Raji (cell line): Measurements from ENCODE around the gene PSMG4.

ENCODE experiments used
- POLR2A ChIP-seq: IDR thresholded peaks from 2 replicates; pipeline ENCODE4 v1.6.1; 2011; ENCODE audit warnings: low read depth, low read length, control low read depth; ENCODE audit not compliant: insufficient read depth

The PSMG4 gene

GRCh38 chr6:3227363-3228045 is 31.2 kb upstream of the PSMG4 start, which contains the start of gene TUBB2B:
Gene TUBB2B (minus strand): TSS chr6:3227653. CDS start chr6:3227543, 110 bp downstream.
- TF ChIP-seq POLR2A = no peak

DNA sequence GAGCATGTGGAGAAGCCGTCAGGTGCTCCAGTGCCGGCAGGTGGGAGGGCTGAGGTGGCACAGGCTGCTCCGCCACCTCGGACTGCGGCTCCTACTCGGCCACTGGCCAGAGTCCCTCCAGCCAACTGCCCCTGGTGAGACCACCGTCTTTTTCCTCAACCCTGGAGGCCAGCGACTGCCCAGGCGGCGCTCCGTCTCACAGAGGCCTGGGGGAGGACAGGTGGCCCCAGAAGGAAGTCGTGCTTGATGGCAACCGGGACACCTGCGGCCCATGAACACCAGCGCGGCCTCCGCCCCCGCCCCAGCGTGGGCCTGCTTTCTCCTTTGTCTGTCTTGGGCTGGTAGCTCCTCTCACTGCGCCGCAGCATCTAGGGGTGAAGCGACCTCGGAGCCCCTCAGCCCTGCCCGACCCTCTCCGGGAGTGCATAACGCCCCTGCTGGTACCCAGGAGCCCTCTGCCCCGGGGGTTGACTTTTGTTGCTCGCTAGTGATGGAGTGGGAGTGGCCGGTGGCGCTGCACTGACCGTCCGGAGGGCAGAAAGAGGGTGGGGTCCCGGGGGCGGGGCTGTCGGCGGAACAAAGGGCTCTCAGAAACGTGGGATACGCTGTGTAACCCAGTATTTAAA is 30.6 kb upstream of the PSMG4 start:
- no peak for TF ChIP-seq POLR2A

GRCh38 chr6:3228771-3229565 is 29.8 kb upstream of the PSMG4 start:
- no peak for TF ChIP-seq POLR2A

DNA sequence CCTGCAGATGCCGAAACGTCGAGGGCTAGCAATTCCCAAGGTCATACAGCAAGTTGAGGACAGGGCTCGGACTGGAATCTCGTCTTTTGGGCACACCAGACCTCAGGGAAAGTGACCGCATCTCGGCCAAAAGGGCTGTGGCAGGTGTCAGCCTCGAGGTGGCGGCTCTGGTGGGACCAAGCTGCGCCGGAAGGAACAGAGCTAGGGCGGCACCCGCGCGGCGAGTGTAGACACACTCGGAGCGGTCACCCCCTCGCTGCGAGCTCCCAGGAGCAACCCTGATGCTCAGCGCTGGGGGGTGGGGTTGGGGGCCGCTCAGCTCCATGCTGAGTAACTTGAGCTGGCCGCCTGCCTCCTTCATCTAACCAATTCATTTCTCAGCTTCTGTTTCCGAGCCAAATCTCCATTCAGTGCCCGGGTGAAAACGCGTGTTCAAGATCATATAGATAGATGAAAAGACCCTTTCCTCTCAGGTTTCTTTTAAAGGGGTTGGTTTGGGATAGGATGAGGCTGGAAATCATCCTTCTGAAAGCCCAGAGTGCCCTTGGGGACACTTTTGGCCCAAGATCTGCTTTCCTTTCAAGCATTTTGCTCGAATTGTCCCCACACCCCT is 29.1 kb upstream of the PSMG4 start:
- TF ChIP-seq POLR2A = no peak

- TF ChIP-seq POLR2A = no peak
Observed at GRCh38 chr6:3230256-3230882, 28.4 kb upstream of the PSMG4 start.

- no peak for TF ChIP-seq POLR2A
Observed at GRCh38 chr6:3230900-3231246, 27.9 kb upstream of the PSMG4 start.

DNA sequence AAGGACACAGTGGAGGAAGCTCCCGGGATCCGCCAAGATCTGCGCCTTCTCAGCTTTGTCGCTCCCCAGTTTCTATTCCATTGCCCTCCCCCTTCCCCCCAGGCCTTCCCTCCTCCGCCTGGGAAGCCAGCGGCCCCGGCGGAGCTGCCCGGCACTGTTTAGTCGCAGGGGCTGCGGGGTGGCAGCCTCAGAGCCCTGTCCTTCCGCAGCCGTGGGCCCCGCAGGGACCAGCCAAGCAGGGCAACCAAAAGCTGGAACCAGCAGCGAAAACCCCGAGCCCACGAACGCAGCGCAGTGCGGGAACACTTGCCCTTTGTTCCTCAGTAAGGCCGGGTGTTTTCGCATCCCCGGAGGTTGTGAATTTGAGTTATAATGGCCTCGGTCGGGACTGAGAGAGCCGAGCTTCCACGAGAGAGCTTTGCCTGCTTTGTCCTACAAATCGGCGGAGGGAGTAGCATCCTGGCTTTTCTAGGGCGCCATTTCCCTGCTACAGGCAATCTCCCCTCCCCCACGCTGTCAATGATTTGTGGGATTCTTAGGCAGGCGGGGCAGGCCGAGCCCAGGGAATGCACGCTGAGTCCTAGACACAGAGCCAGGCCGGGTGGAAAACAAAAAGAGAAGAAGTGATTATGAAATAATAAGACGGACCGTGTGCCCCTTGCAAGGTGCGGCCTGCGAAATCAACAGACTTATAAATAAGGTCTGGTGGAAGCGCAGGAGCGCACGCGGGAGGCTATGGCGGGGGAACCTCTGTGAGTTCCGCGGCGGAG is 27.3 kb upstream of the PSMG4 start:
- TF ChIP-seq POLR2A = no peak

GRCh38 chr6:3232017-3232945 is 26.5 kb upstream of the PSMG4 start:
- no peak for TF ChIP-seq POLR2A

GRCh38 chr6:3233321-3233720 is 25.4 kb upstream of the PSMG4 start:
- no peak for TF ChIP-seq POLR2A

DNA sequence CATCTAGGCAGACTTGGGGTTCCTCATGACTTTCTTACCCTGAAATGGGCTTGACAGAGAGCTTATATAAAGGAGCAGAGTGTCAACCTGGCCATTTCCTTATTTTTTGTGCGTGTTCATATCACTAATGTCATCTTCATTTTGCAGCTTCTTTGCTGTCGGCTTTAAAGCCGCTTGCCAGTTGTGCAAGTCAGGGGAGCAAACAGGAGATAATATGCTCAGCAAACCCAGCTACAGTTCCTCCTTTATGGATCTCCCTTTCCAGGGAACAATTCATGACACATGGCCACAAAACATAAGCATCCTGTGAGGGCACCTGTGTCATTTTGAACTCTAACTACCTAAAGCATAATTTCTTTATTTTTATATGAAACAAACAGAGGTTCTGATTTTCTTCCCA is 24.8 kb upstream of the PSMG4 start:
- TF ChIP-seq POLR2A = no peak

GRCh38 chr6:3235486-3235885 is 23.3 kb upstream of the PSMG4 start:
- TF ChIP-seq POLR2A = no peak

DNA sequence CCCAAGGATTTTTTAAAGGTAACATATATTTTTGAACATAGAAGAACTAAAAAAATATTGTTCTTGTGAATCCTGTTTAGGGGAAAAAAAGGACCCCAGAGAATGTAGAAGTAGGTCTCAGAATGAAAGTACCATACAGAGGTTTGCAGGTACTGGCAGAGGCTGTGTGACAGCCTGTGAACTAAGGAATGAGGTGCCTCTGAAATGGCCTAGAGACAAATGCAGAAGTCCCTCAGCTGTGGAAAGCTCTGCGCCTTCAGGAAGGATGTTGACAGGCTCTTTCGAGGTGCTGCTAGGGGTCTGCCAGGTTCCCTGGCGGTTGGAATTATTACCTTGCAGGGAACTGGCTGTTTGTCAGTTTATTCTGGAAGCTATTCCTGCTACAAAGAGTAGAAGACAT is 22.7 kb upstream of the PSMG4 start:
- no peak for TF ChIP-seq POLR2A
